GM21515 (cell line): ENCODE data around the gene RABGGTB.
"Not testable (repeated sequence)": the region's sequence is repeated elsewhere in the genome, so short reads cannot be mapped to it uniquely, and the experiment has no call there.

Experiments
- ATAC-seq: cut with Tn5 transposase; IDR thresholded peaks from one replicate; pipeline ENCODE4 v1.9.1; 2021; ENCODE audit not compliant: unreplicated experiment

Gene RABGGTB

DNA sequence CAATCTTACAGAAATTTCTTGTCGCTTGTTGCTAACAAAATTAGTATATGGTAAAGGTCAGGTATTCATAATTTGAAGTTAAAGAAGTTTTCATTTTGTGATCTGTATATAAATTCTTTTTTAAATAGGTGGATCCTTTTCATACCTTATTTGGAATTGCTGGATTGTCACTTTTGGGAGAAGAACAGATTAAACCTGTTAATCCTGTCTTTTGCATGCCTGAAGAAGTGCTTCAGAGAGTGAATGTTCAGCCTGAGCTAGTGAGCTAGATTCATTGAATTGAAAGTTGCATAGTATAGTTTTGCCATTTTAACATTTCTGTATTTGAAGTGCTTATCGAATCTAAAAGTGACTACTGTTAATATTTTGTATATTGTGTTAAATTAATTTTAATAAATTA lies 8.3 kb downstream of the RABGGTB start:
- no peak for ATAC-seq

DNA sequence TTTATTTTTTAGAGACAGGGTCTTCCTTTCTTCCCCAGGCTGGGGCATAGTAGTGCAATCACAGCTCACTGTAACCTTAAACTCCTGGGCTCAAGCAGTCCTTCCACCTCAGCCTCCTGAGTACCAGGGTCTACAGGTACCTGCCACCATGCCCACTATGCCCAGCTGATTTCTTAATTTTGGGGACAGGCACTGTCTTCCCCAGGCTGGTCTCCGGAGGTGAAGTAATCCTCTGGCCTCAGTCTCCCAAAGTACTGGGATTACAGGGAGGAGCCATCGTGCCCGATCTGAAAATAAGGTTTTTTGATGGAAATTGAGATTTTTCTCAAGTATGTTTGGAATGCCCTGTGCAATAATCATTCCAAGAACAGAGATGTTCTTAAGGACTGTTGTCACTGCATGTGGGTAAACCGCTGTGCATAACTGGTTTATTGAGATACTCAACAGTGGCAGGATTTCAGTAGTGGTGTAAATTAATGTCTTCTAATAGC lies 9.7 kb downstream of the RABGGTB start:
- no peak for ATAC-seq

DNA sequence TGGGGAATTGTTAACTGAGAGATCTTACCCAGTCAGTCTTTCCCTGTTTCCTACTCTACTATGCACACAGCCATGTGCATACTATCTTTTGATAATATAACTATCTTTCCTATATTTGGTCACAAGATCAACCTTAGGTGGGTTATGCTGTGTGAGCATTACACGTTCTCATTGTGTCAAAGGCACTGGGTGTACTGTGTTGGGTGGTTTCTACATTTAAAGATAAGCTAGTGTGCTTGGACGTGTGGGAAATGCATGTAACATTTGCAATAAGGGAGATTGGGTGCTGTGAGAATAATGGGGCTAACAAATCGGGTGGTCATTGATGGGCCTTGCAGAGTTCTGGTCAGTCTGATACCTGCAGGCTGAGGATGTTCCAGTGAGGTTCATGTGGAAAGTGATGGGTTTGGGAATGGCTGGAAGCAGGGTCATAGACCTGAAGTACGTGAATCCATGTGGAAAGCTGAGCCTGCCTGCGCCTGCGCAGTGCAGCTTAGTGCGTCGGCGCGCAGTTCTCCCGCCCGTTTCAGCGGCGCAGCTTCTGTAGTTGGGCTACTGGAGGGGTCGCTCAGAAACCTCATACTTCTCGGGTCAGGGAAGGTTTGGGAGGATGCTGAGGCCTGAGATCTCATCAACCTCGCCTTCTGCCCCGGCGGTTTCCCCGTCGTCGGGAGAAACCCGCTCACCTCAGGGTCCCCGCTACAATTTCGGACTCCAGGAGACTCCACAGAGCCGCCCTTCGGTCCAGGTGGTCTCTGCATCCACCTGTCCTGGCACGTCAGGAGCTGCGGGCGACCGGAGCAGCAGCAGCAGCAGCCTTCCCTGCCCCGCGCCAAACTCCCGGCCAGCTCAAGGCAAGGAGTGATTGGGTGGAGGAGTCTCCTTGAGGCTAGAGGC lies 10.6 kb downstream of the RABGGTB start, which contains the start of gene MSH4:
TSS of gene MSH4 (plus strand) at position 507 of the 897 bp plus-strand sequence. CDS start at position 611, 104 bp downstream.
- ATAC-seq = no peak

DNA sequence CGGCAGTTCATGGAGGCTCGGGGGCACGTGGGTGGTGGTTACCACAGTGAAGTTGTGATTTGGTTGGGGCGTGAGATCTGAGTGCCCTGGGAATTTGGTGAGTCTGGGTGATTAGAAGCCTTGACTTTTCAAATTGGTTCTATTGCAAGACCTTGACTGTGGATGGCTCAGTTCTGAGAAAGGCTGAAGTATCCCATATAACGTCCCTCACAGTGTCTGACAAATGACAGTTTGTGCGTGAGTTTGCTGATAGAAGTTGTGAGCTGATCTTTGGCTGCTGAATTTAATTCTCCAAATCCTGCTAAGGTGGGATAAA lies 11.2 kb downstream of the RABGGTB start:
- ATAC-seq = no peak

DNA sequence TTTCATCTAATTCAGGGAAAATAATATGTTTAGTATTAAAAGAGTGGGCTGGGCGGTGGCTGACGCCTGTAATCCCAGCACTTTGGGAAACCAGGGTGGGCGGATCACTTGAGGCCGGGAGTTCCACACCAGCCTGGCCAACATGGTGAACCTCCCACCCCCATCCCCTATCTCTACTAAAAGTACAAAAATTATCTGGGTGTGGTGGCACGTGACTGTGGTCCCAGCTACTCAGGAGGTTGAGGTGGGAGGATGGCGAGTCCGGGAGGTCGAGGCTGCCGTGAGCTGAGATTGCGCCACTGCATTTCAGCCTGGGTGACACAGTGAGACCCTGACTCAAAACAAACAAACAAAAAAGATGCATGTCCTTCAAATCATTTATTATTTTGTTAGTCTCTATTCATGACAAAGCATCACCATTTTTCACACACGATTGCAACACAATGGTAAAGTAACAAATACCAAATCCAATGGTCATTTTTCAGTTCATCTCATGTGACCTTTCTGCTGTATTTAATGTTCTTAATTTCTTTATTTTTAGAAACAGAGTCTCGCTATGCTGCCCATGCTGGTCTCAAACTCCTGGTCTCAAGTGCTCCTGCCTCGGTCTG lies 11.7 kb downstream of the RABGGTB start:
- no peak for ATAC-seq

DNA sequence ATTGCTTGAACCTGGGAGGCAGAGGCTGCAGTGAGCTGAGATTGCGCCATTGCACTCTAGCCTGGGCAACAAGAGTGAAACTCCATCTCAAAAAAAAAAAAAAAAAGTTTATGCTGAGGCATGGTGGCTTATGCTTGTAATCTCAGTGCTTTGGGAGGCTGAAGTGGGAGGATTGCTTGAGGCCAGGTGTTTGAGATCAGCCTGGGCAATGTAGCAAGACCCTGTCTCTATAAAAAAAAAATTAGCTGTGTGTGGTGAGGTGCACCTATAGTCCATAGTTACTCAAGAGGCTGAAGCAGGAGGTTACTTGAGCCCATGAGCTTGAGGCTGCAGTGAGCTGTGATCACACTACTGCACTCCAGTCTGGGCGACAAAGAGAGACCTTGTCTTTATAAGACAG lies 15.4 kb downstream of the RABGGTB start:
- ATAC-seq = not testable (repeated sequence)

DNA sequence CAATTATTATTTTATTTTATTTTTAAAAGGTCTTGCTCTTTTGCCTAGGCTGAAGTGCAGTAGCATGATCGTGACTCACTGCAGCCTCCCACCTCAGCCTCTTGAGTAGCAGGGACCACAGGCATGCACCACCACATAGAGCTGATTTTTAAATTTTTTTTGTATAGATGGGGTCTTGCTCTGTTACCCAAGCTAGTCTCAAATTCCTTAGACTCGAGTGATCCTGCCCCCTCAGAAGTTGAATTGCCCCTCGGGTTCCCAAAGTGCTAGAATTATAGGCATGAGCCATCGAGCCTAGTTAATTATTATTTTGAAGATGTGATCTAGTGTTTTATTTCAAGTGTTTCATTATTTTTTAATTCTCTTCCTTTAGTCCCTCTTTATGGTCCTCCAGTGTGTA lies 22.9 kb downstream of the RABGGTB start:
- ATAC-seq = no peak

DNA sequence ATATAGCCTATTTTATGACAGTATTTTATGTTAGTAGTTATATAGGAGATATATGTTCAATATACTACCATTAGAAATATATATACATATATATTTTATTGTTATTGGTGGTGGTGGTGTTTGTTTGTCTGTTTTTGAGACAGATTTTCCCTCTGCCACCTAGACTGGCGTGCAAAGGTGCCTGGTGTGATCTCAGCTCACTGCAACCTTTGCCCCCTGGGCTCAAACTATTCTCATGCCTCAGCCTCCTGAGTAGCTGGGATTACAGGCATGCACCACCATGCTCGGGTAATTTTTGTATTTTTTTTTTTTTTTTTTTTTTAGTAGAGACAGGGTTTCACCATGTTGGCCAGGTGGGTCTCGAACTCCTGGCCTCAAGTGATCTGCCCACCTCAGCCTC lies 24.1 kb downstream of the RABGGTB start:
- ATAC-seq = not testable (repeated sequence)

DNA sequence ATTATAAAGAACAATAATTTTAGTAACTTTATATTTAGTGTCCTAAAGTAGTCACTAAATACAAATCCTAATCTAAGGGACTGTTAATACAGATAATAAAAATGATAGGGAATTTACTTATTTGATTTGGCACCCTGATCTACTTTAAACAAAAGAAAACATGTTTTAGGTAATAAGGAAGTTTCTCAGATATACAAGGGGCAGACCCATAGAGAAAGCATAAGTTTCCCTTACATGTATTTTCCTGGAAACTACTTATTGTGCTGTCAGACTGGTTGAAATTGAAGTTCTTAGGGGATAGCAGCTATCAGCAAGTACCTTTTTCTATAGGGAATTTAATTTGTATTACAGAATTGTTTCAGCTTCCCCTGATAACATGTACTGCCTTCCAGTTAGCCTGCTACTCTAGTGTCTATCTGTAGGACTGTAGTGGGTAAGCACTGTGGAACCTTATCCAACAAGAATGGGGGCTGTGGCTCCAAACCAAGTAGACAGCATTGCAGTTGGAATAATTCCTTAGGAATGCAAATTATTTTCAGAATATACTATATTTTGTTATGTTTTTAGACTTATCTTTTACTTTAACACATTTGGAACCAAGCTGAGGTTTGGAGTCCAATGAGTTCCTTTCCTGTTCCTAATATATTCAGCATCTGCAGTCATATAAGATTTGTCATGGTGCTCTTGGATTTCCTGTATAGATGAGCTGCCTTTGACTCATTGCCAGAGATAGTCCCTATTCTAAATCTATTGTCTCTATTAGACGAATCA lies 25.3 kb downstream of the RABGGTB start:
- no peak for ATAC-seq

DNA sequence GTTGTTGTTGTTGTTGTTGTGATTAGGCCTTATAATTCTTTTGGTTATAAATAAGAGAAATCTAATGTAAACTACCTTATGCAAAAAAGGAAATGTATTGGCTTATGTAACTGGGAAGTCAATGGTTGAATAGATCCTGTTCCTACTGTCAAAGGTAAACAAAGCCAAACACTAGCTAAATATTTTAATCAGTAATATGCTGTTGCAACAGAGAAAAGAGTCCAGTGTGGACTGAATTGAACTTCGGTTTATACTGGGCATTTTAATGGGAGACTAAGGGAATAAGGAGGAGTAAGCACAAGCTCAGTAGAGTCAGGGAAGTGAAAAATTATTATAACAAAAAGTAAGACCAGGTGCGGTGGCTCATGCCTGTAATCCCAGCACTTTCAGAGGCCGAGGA lies 26.0 kb downstream of the RABGGTB start:
- ATAC-seq = no peak

DNA sequence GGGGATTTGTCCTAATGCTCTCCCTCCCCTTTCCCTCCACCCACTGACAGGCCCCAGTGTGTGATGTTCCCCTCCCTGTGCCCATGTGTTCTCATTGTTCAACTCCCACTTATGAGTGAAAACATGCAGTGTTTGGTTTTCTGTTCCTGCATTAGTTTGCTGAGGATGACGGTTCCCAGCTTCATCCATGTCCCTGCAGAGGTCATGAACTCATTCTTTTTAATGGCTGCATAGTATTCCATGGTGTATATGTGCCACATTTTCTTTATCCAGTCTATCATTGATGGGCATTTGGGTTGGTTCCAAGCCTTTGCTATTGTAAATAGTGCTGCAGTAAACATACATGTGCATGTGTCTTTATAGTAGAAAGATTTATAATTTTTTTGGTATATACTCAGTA lies 37.5 kb downstream of the RABGGTB start:
- not testable (repeated sequence) for ATAC-seq

DNA sequence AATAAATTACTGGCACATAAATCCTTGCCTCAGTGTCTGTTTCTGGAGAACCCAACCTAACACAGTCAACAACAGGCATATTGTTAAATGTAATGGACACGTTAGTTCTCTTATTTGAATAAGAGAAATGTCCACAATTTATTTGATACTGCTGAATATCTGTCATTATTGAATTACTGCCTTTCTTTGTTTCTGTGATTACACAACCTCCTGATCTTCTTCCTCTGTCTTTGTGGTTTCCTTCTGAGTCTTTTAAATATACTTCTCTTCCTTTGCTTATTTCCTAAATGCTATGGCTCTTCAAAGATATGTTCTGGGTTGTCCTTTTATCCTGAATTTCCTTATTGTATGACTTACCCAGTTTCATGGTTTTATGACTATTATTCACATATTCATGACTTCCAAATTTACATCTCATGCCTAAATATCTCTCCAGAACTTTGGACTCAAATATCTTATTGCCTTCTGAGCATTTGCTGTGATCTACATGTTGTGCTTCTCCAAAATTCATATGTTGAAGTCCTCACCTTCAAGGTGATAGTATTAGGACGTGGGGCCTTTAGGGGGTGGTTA lies 50.6 kb downstream of the RABGGTB start:
- no peak for ATAC-seq

DNA sequence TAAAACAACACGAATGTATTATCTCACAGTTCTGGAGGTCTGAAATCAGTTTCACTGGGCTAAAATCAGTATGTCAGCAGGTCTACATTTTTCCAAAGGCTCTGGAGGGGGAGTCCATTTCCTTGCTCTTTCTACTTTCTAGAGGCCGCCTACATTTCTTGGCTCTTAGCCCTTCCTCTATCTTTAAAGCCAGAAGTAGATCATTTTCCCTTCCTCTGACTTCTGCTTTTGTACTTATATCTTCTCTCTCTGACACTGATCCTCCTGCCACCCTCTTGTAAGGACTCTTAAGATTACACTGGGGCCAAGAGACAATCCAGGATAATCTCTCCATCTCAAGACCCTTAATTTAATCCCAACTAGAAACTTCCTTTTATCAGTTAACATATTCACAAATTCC lies 52.0 kb downstream of the RABGGTB start:
- ATAC-seq = no peak

DNA sequence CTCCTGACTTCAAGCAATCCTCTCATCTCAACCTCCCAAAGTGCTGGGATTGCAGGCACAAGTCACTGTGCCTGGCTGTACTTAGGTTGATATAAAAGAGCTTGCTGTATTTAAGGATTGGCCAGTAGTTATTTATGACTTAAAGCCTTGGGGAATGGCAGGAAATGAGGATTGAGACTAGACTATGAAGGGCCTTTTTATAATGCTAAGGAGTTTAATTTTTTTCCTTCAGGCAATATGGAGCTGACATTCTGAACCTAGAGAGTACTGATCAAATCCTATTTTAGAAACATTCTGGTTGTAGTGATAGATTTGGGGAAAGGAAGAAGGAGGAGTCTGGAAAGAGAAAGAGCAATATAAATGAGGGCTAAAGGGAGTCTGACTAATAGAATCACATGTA lies 55.4 kb downstream of the RABGGTB start:
- ATAC-seq = no peak
